Upper lobe of left lung (tissue), 4 donors: Measurements from ENCODE around the gene PSMD12.

Experiments
- EP300 ChIP-seq, 4 donors: sonication (generic); formaldehyde crosslinking; IDR thresholded peaks; one replicate each; pipeline ENCODE4 v1.5.1; 2017; ENCODE audit warnings: antibody characterized with exemption in 4 of 4, control low read depth in 2 of 4
- POLR2A ChIP-seq, 4 donors: fragments of 450-650 bp; IDR thresholded peaks; one replicate each; pipeline ENCODE4 v1.5.1; 2016 to 2017; ENCODE audit warnings: antibody characterized with exemption in 4 of 4, mild to moderate bottlenecking in 2 of 4
- POLR2AphosphoS5 ChIP-seq, 2 donors: sonication (generic); formaldehyde crosslinking; IDR thresholded peaks; one replicate each; pipeline ENCODE4 v1.5.1; 2017; ENCODE audit warnings: antibody characterized with exemption in 2 of 2
- TF ChIP-seq, protein P1 (sequence below), 6 experiments: fragments of 450-650 bp in 4 of 6; fragments of 200-600 bp in 2 of 6; sonication (generic) in 2 of 6; IDR thresholded peaks; one replicate each; pipeline ENCODE4 v1.5.1; 2016 to 2019; ENCODE audit warnings: antibody characterized with exemption in 6 of 6

DNA sequence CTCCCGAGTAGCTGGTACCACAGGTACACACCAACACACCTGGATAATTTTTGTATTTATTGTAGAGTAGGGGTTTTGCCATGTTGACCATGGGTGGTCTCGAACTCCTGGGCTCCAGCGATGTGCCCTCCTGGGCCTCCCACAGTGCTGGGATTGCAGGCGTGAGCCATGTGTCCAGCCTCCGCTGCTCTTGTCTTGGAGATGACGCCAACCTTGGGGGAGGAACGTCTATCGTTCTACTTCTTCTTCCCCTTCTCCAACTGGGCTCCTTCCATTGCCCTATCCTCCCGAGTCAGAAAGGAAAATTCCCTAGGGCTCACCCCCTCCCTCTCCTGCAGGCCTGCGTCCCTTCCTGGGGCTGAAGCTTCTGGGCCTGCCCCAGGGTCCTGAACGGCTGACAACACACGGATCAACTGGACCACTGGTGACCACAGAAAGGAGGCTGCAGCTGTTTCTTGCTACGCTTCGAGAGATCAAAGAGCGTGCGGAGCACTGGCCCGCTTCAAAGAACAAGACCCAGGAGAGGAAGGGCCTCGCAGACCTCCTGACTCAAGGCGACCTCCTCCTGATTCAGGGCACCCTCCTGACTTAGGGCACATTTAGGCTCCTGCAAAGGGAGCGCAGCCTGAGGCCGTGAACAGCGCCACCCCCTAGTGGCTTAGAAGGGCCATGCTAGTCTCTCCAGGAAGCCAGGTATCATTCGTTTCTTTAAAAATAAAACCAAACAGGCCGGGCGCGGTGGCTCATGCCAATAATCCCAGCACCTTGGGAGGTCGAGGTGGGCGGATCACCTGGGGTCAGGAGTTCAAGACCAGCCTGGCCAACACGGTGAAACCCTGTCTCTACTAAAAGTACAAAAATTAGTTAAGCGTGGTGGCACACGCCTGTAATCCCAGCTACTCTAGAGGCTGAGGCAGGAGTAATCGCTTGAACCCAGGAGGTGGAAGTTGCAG is 72.8 kb downstream of the PSMD12 start:
- TF ChIP-seq POLR2A (IDR thresholded peaks at IDR 0.05): no peak
- TF ChIP-seq, protein P1, sequence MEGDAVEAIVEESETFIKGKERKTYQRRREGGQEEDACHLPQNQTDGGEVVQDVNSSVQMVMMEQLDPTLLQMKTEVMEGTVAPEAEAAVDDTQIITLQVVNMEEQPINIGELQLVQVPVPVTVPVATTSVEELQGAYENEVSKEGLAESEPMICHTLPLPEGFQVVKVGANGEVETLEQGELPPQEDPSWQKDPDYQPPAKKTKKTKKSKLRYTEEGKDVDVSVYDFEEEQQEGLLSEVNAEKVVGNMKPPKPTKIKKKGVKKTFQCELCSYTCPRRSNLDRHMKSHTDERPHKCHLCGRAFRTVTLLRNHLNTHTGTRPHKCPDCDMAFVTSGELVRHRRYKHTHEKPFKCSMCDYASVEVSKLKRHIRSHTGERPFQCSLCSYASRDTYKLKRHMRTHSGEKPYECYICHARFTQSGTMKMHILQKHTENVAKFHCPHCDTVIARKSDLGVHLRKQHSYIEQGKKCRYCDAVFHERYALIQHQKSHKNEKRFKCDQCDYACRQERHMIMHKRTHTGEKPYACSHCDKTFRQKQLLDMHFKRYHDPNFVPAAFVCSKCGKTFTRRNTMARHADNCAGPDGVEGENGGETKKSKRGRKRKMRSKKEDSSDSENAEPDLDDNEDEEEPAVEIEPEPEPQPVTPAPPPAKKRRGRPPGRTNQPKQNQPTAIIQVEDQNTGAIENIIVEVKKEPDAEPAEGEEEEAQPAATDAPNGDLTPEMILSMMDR (IDR thresholded peaks at IDR 0.05): peak; percentile 73 to 81 (median 75)
- no peak for TF ChIP-seq POLR2AphosphoS5 (IDR thresholded peaks at IDR 0.05)
- TF ChIP-seq EP300 (IDR thresholded peaks at IDR 0.05): no peak
